ENCODE measurements around the gene LIN28B. TPM values are rescaled to one million over a fixed set of nuclear protein-coding genes. Genes with fewer than 3 reads are reported as not detected.

LIN28B gene
- total RNA-seq, 4 donors from 2014 or later, result not detected

DNA sequence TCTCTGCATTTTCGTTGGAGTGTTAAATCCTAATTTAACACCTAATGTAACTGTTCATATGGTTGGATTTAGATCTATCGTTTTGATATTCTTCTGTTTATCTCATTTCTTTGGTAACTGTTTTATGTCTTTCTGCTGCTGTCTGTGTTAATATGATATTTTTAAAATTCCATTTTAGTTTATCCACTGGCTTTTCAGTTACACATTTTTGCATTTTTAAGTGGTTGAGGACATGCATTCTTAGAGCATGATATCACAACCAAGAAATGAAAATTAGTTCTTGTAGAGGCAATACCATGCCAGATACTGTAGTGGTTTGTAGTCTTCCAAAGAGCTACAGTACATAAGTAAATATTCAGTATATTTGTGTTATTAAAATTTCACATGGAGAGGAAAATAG lies 58.6 kb downstream of the LIN28B start:
- H3K4me1 ChIP-seq, result no peaks in the 10 kb centered on the region
- no peaks in the 10 kb centered on the region for H3K27me3 ChIP-seq
- no peak overlapping the region for H3K27ac ChIP-seq
- H3K9me3 ChIP-seq, result no peaks in the 10 kb centered on the region
- H3K36me3 ChIP-seq, result no peaks in the 10 kb centered on the region
- DNase-seq, result no peak
- TF ChIP-seq, protein P1, sequence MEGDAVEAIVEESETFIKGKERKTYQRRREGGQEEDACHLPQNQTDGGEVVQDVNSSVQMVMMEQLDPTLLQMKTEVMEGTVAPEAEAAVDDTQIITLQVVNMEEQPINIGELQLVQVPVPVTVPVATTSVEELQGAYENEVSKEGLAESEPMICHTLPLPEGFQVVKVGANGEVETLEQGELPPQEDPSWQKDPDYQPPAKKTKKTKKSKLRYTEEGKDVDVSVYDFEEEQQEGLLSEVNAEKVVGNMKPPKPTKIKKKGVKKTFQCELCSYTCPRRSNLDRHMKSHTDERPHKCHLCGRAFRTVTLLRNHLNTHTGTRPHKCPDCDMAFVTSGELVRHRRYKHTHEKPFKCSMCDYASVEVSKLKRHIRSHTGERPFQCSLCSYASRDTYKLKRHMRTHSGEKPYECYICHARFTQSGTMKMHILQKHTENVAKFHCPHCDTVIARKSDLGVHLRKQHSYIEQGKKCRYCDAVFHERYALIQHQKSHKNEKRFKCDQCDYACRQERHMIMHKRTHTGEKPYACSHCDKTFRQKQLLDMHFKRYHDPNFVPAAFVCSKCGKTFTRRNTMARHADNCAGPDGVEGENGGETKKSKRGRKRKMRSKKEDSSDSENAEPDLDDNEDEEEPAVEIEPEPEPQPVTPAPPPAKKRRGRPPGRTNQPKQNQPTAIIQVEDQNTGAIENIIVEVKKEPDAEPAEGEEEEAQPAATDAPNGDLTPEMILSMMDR (IDR thresholded peaks at IDR 0.05), result no peak
- TF ChIP-seq POLR2A (IDR thresholded peaks at IDR 0.05), result no peak
- H3K4me3 ChIP-seq, result no peak overlapping the region

DNA sequence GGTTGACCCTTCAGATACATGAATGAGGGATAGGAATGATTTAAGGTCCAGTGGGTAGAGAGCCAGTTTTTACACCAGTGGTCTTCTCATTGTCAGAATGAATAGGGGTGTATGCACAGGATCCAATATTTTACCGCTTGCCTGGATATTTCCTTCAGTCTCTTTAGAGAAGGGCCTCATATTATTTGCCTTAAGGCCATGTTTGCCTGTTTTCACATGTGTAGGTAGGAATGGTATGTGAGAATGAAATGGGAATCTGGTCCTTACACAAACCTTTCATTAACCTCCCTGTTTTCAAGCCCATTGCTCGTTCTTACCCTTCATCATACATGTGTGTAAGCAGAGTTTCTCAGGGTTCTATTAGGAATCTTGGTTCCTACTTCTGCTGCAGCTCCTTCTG lies 62.4 kb downstream of the LIN28B start:
- no peak for DNase-seq
- H3K4me1 ChIP-seq, result no peaks in the 10 kb centered on the region
- TF ChIP-seq POLR2A (IDR thresholded peaks at IDR 0.05), result no peak
- TF ChIP-seq, protein P1 (IDR thresholded peaks at IDR 0.05), result no peak
- no peaks in the 10 kb centered on the region for H3K36me3 ChIP-seq
- no peak overlapping the region for H3K4me3 ChIP-seq
- no peaks in the 10 kb centered on the region for H3K27me3 ChIP-seq
- H3K27ac ChIP-seq, result no peak overlapping the region
- no peaks in the 10 kb centered on the region for H3K9me3 ChIP-seq

DNA sequence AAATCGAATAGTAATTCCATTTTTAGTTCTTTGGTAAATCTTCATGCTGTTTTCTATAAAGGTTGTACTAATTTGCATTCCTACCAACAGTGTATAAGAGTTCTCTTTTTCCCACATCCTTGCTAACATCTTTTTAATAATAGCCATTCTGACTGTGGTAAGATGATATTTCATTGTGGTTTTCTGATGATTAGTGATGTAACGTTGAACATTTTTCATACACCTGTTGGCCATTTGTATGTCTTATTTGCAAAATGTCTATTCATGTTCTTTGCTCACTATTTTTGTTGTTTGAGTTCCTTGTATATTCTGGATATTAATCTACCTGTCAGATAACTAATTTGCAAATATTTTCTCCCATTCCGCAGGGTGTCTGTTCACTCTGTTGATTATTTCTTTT lies 64.5 kb downstream of the LIN28B start:
- no peak for DNase-seq
- TF ChIP-seq, protein P1 (IDR thresholded peaks at IDR 0.05), result no peak
- TF ChIP-seq POLR2A (IDR thresholded peaks at IDR 0.05), result no peak
- Histone ChIP-seq H3K4me3 (no peak overlapping the region), H3K27me3 (no peaks in the 10 kb centered on the region), H3K4me1 (no peaks in the 10 kb centered on the region), H3K9me3 (no peaks in the 10 kb centered on the region), H3K36me3 (no peaks in the 10 kb centered on the region), H3K27ac (no peak overlapping the region)

DNA sequence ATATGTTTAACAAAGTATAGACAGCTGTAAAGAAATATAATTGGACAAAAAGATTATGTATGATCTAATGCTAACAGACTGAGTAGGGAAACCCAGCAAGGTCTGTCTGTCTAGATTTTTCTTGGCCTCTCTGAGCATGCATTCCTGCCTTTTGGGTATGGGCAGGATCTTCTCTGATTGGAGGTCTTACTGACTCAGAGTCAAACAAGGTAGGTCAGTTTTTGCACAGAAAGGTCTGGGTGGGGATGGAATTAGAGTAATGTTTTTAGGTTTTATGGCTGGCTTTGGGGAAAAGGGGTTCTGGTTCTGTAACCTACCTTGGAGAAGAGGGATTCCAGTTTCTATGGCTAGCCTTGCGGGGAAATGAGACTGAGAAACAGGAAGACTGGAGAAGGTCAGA lies 65.5 kb downstream of the LIN28B start:
- no peaks in the 10 kb centered on the region for H3K4me1 ChIP-seq
- H3K27me3 ChIP-seq, result no peaks in the 10 kb centered on the region
- no peak overlapping the region for H3K27ac ChIP-seq
- no peak for DNase-seq
- no peak overlapping the region for H3K4me3 ChIP-seq
- TF ChIP-seq, protein P1 (IDR thresholded peaks at IDR 0.05), result no peak
- no peak for TF ChIP-seq POLR2A (IDR thresholded peaks at IDR 0.05)
- H3K36me3 ChIP-seq, result no peaks in the 10 kb centered on the region
- H3K9me3 ChIP-seq, result no peaks in the 10 kb centered on the region

DNA sequence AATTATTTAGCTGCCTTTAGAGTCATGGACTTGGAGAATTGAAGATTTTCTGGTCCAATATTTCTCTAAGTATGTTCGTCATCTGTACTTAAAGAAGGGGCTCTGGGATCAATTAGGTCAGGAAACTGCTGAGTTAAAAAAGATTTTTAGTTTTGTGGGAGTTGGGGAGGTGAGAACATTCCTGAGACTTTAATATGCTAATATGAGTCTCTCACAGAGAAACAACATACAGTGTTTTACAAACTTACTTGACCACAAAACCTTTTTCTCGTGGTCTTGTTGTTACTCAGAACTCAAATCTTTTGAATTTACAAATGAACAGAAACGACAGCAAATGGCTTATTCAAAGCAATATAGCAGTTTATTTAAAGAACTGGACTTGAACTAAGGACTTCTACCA lies 67.9 kb downstream of the LIN28B start:
- no peaks in the 10 kb centered on the region for H3K9me3 ChIP-seq
- no peaks in the 10 kb centered on the region for H3K36me3 ChIP-seq
- DNase-seq, result no peak
- no peak overlapping the region for H3K4me3 ChIP-seq
- H3K27ac ChIP-seq, result no peak overlapping the region
- no peaks in the 10 kb centered on the region for H3K4me1 ChIP-seq
- no peak for TF ChIP-seq POLR2A (IDR thresholded peaks at IDR 0.05)
- TF ChIP-seq, protein P1 (IDR thresholded peaks at IDR 0.05), result no peak
- H3K27me3 ChIP-seq, result no peaks in the 10 kb centered on the region

DNA sequence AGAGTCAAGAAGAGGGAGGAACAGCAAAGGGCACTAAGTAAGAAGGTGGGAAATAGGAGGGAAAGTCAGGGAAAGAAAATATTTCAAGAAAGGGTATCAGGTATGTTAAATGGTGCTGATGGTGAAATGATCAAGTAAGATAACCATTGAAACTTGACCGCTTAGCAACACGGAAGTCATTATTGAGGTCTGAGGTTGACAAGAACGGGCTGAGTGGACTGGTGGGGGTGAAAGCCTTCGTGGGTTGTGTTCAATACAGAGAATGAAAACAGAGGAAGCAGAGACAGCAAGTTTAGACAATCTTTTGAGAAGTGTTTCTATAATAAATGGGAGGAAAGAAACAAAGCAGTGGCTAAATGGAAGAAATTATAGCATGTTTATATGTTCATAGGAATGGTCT lies 72.0 kb downstream of the LIN28B start:
- H3K4me1 ChIP-seq, result no peaks in the 10 kb centered on the region
- TF ChIP-seq, protein P1 (IDR thresholded peaks at IDR 0.05), result no peak
- TF ChIP-seq POLR2A (IDR thresholded peaks at IDR 0.05), result no peak
- no peaks in the 10 kb centered on the region for H3K9me3 ChIP-seq
- H3K27me3 ChIP-seq, result no peaks in the 10 kb centered on the region
- no peak for DNase-seq
- no peak overlapping the region for H3K27ac ChIP-seq
- H3K4me3 ChIP-seq, result no peak overlapping the region
- no peaks in the 10 kb centered on the region for H3K36me3 ChIP-seq
